K562 (cell line): ENCODE data around the gene WDR86. TPM values are rescaled to one million over a fixed set of nuclear protein-coding genes. Genes with fewer than 3 reads are reported as not detected.

Experiments
- BRF1 ChIP-seq: IDR thresholded peaks from 3 replicates; pipeline ENCODE4 v1.6.1; 2011; ENCODE audit warnings: borderline replicate concordance, mild to moderate bottlenecking; ENCODE audit not compliant: insufficient read length; ENCODE audit errors: extremely low read depth
- CBFB ChIP-seq: sonication (generic); formaldehyde crosslinking; IDR thresholded peaks from 2 replicates; pipeline ENCODE4 v1.4.0; 2020; ENCODE audit warnings: mild to moderate bottlenecking, missing genetic modification reagents
- EP300 ChIP-seq: IDR thresholded peaks from 2 replicates; pipeline ENCODE4 v1.6.1; 2012; ENCODE audit warnings: low read length, improper control_type of control experiment
- EP400 ChIP-seq: fragments of 450-650 bp; IDR thresholded peaks from 2 replicates; pipeline ENCODE4 v1.6.1; 2017; ENCODE audit warnings: antibody characterized with exemption, mild to moderate bottlenecking, moderate library complexity
- GABPA ChIP-seq: fragments of 200-800 bp; sonication (Bioruptor generic); conservative IDR thresholded peaks from 2 replicates; pipeline ENCODE4 v1.6.1; 2016; ENCODE audit warnings: low read depth, missing genetic modification characterization, missing compliant biosample characterization
- HNRNPLL ChIP-seq: fragments of 200-400 bp; formaldehyde crosslinking; IDR thresholded peaks from 2 replicates; pipeline ENCODE4 v1.6.1; 2017; ENCODE audit warnings: low read length, low read depth, mild to moderate bottlenecking; ENCODE audit not compliant: poor library complexity, severe bottlenecking
- ILF3 ChIP-seq: fragments of 450-650 bp; IDR thresholded peaks from 2 replicates; pipeline ENCODE4 v1.6.1; 2018; ENCODE audit warnings: antibody characterized with exemption, mild to moderate bottlenecking, moderate library complexity, borderline replicate concordance
- MEF2D ChIP-seq: conservative IDR thresholded peaks from 2 replicates; pipeline ENCODE4 v1.6.1; 2016; ENCODE audit warnings: low read depth, missing genetic modification characterization, missing compliant biosample characterization
- NFIC ChIP-seq: fragments of 450-650 bp; IDR thresholded peaks from 2 replicates; pipeline ENCODE4 v1.6.1; 2017; ENCODE audit warnings: mild to moderate bottlenecking, inconsistent platforms
- NRF1 ChIP-seq, 2 experiments: fragments of 450-650 bp; IDR thresholded peaks in 1 of 2; conservative IDR thresholded peaks in 1 of 2; 2 replicates each; pipeline ENCODE4 v1.6.1; 2014; ENCODE audit warnings: mild to moderate bottlenecking in 2 of 2
- POLR2A ChIP-seq: fragments of 450-650 bp; conservative IDR thresholded peaks from 2 replicates; pipeline ENCODE4 v1.6.1; 2016
- RB1 ChIP-seq: fragments of 450-650 bp; IDR thresholded peaks from 2 replicates; pipeline ENCODE4 v1.6.1; 2017; ENCODE audit warnings: low read depth, mild to moderate bottlenecking
- RBBP5 ChIP-seq: fragments of 200-600 bp; sonication (generic); IDR thresholded peaks from 2 replicates; pipeline ENCODE4 v1.6.1; 2012; ENCODE audit warnings: borderline replicate concordance, mild to moderate bottlenecking, low read length, control low read depth, inconsistent platforms; ENCODE audit not compliant: insufficient read depth, poor library complexity, severe bottlenecking
- RBM25 ChIP-seq: fragments of 200-400 bp; formaldehyde crosslinking; IDR thresholded peaks from 2 replicates; pipeline ENCODE4 v1.6.1; 2018; ENCODE audit warnings: low read length, low read depth, moderate library complexity; ENCODE audit not compliant: severe bottlenecking
- TBP ChIP-seq: optimal IDR thresholded peaks from 2 replicates; pipeline ENCODE3; 2011; ENCODE audit warnings: low read depth, low read length, improper control_type of control experiment
- ZNF146 ChIP-seq: IDR thresholded peaks from one replicate; pipeline ENCODE4 v1.6.1; 2018; ENCODE audit warnings: missing compliant biosample characterization; ENCODE audit not compliant: unreplicated experiment
- polyA plus RNA-seq, 8 experiments: library from polyadenylated mRNA; depleted of rRNA in 4 of 8; stranded (reverse) in 5 of 8; unstranded in 3 of 8; fragments of >200 nt; fragmentation: Nextera tagmentation in 2 of 8; fragmentation: Illumina TruSeq in 1 of 8; extraction: Ambion mirVana in 2 of 8; extraction: Trizol in 1 of 8; gene quantifications; 2 replicates each; pipeline versions ENCODE4 v1.2.1 to v1.2.3, GENCODE V29; 2011 to 2014; ENCODE audit warnings: inconsistent platforms in 1 of 8, missing spikeins in 1 of 8
- total RNA-seq, 7 experiments: library from RNA; depleted of rRNA in 6 of 7; stranded (reverse); fragments of >200 nt in 6 of 7; fragmentation: Illumina TruSeq in 2 of 7; extraction: Trizol in 2 of 7; gene quantifications; 2 replicates each; pipeline versions ENCODE4 v1.2.1 to v1.2.3, GENCODE V29; 2011 to 2021; ENCODE audit warnings: low replicate concordance in 1 of 7
- TF ChIP-seq, protein P1 (sequence below): sonication (generic); formaldehyde crosslinking; IDR thresholded peaks from 2 replicates; pipeline ENCODE4 v1.8.1; 2022; ENCODE audit warnings: missing genetic modification reagents
- TF ChIP-seq, protein P2 (sequence below): sonication (generic); formaldehyde crosslinking; IDR thresholded peaks from 2 replicates; pipeline ENCODE4 v1.8.0; 2022; ENCODE audit warnings: mild to moderate bottlenecking, missing genetic modification reagents
- TF ChIP-seq, protein P3 (sequence below): sonication (generic); formaldehyde crosslinking; IDR thresholded peaks from 2 replicates; pipeline ENCODE4 v1.8.0; 2022; ENCODE audit warnings: missing genetic modification reagents, mild to moderate bottlenecking, borderline replicate concordance
- TF ChIP-seq, protein P4 (sequence below): sonication (generic); formaldehyde crosslinking; IDR thresholded peaks from 2 replicates; pipeline ENCODE4 v1.8.0; 2022; ENCODE audit warnings: mild to moderate bottlenecking, low read depth, missing genetic modification reagents

WDR86 gene
- total and polyA plus RNA-seq, 9 of the 15 experiments (the other 6 are each of a cell fraction or from before 2014, with no cell fraction given): 0.24 TPM; not detected in 8

DNA sequence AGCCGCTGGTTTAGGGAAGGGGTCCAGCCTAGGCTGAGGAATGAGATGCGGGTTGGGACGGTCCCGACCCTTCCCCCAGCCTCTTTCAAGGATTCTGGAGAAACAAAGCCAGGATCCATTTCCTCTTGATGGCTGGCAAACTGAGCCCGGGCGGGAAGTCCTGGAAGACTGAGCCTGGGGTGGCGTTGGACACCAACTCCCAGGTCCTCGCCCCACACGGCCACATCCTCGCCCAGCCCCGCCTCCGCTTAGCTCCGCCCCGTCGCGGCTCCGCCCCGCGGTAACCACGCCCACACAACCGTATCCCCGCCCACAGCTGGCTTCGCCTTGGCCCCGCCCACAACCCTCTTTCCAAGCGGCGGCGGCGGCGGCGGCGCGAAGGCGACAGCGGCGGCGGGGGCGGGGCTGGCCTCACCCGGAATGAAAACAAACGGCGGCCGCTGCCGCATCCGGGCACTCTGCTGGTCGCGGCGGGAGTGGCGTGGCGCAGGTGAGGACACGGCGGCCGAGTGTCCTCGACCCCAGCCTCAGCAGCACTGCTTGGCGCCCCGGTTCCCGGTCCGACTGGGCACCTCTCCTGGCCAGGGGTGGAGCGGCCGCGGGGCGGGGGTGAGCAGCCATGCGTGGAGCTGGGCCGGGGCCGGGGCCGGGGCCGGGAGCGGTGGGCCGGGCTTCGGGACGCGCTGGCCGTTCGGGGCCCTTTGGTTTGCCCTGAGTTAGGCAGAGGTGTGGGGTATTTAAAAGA is 68.3 kb downstream of the WDR86 start, which contains the start of gene NUB1 (continued):
- TF ChIP-seq, protein P1, sequence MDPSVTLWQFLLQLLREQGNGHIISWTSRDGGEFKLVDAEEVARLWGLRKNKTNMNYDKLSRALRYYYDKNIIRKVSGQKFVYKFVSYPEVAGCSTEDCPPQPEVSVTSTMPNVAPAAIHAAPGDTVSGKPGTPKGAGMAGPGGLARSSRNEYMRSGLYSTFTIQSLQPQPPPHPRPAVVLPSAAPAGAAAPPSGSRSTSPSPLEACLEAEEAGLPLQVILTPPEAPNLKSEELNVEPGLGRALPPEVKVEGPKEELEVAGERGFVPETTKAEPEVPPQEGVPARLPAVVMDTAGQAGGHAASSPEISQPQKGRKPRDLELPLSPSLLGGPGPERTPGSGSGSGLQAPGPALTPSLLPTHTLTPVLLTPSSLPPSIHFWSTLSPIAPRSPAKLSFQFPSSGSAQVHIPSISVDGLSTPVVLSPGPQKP (CRISPR knock-in tag): no peak
- TF ChIP-seq, protein P2, sequence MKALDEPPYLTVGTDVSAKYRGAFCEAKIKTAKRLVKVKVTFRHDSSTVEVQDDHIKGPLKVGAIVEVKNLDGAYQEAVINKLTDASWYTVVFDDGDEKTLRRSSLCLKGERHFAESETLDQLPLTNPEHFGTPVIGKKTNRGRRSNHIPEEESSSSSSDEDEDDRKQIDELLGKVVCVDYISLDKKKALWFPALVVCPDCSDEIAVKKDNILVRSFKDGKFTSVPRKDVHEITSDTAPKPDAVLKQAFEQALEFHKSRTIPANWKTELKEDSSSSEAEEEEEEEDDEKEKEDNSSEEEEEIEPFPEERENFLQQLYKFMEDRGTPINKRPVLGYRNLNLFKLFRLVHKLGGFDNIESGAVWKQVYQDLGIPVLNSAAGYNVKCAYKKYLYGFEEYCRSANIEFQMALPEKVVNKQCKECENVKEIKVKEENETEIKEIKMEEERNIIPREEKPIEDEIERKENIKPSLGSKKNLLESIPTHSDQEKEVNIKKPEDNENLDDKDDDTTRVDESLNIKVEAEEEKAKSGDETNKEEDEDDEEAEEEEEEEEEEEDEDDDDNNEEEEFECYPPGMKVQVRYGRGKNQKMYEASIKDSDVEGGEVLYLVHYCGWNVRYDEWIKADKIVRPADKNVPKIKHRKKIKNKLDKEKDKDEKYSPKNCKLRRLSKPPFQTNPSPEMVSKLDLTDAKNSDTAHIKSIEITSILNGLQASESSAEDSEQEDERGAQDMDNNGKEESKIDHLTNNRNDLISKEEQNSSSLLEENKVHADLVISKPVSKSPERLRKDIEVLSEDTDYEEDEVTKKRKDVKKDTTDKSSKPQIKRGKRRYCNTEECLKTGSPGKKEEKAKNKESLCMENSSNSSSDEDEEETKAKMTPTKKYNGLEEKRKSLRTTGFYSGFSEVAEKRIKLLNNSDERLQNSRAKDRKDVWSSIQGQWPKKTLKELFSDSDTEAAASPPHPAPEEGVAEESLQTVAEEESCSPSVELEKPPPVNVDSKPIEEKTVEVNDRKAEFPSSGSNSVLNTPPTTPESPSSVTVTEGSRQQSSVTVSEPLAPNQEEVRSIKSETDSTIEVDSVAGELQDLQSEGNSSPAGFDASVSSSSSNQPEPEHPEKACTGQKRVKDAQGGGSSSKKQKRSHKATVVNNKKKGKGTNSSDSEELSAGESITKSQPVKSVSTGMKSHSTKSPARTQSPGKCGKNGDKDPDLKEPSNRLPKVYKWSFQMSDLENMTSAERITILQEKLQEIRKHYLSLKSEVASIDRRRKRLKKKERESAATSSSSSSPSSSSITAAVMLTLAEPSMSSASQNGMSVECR (CRISPR knock-in tag): peak; percentile 90
- TF ChIP-seq MEF2D: no peak
- TF ChIP-seq, protein P3, sequence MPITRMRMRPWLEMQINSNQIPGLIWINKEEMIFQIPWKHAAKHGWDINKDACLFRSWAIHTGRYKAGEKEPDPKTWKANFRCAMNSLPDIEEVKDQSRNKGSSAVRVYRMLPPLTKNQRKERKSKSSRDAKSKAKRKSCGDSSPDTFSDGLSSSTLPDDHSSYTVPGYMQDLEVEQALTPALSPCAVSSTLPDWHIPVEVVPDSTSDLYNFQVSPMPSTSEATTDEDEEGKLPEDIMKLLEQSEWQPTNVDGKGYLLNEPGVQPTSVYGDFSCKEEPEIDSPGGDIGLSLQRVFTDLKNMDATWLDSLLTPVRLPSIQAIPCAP (CRISPR knock-in tag): no peak
- peak; percentile 44; the same call in 1 of the 2 replicates for TF ChIP-seq ILF3
- TF ChIP-seq, protein P4, sequence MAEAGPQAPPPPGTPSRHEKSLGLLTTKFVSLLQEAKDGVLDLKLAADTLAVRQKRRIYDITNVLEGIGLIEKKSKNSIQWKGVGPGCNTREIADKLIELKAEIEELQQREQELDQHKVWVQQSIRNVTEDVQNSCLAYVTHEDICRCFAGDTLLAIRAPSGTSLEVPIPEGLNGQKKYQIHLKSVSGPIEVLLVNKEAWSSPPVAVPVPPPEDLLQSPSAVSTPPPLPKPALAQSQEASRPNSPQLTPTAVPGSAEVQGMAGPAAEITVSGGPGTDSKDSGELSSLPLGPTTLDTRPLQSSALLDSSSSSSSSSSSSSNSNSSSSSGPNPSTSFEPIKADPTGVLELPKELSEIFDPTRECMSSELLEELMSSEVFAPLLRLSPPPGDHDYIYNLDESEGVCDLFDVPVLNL (CRISPR knock-in tag): peak; percentile 79
- TF ChIP-seq ZNF146 (CRISPR knock-in tag): no peak
- peak; percentile 39; the same call in 1 of the 2 replicates for TF ChIP-seq NFIC
- TF ChIP-seq RB1: peak; percentile 98
- TF ChIP-seq POLR2A: peak; percentile 86
- 0 out of 2 replicates have a peak, but pooled peaks have one; percentile 16 for TF ChIP-seq EP300
- no peak for TF ChIP-seq BRF1
- TF ChIP-seq NRF1 (conservative IDR thresholded peaks at IDR 0.05 in 1 of 2, IDR thresholded peaks at IDR 0.05 in 1 of 2): peak; percentile 84 to 86
- peak; percentile 25 for TF ChIP-seq RBM25
- TF ChIP-seq TBP: peak; percentile 64
- peak; percentile 98 for TF ChIP-seq GABPA (tag)
- TF ChIP-seq HNRNPLL: peak; percentile 49
- TF ChIP-seq RBBP5: peak; percentile 96
- TF ChIP-seq EP400: peak; percentile 69; the same call in 1 of the 2 replicates
- no peak for TF ChIP-seq CBFB (CRISPR knock-in tag)
